AG08395 (cell line): ENCODE data around the gene KIAA1755.
"Not testable (repeated sequence)": the region's sequence is repeated elsewhere in the genome, so short reads cannot be mapped to it uniquely, and the experiment has no call there.

Source experiments
- DNase-seq: peaks from one replicate; pipeline ENCODE4 v3.0.0; 2012; ENCODE audit warnings: mixed read lengths, low spot score

Gene KIAA1755

GRCh38 chr20:38290829-38291814 lies 30.6 kb upstream of the KIAA1755 start:
- DNase-seq: peak; percentile 55

- no peak for DNase-seq
Observed at GRCh38 chr20:38286586-38287531, 26.3 kb upstream of the KIAA1755 start.

GRCh38 chr20:38284893-38285444 lies 24.4 kb upstream of the KIAA1755 start:
- no peak for DNase-seq

- not testable (repeated sequence) for DNase-seq
Observed at GRCh38 chr20:38284066-38284650, 23.6 kb upstream of the KIAA1755 start.

- no peak for DNase-seq
Observed at GRCh38 chr20:38283236-38283635, 22.7 kb upstream of the KIAA1755 start.

GRCh38 chr20:38281176-38281915 lies 20.8 kb upstream of the KIAA1755 start:
- DNase-seq: not testable (repeated sequence)

- no peak for DNase-seq
Observed at GRCh38 chr20:38278763-38279162, 18.2 kb upstream of the KIAA1755 start.

- DNase-seq: no peak
Observed at GRCh38 chr20:38278131-38278530, 17.6 kb upstream of the KIAA1755 start.

GRCh38 chr20:38277691-38278090 lies 17.2 kb upstream of the KIAA1755 start:
- no peak for DNase-seq

- DNase-seq: no peak
Observed at GRCh38 chr20:38277285-38277684, 16.8 kb upstream of the KIAA1755 start.

GRCh38 chr20:38275815-38276550 lies 15.4 kb upstream of the KIAA1755 start:
- no peak for DNase-seq

- DNase-seq: no peak
Observed at GRCh38 chr20:38272961-38273360, 12.4 kb upstream of the KIAA1755 start.

- DNase-seq: no peak
Observed at GRCh38 chr20:38272398-38272797, 11.9 kb upstream of the KIAA1755 start.

- no peak for DNase-seq
Observed at GRCh38 chr20:38271608-38272120, 11.1 kb upstream of the KIAA1755 start.

- DNase-seq: peak; percentile 93
Observed at GRCh38 chr20:38270869-38271605, 10.5 kb upstream of the KIAA1755 start.

- no peak for DNase-seq
Observed at GRCh38 chr20:38269715-38270114, 9.2 kb upstream of the KIAA1755 start.

GRCh38 chr20:38269040-38269439 lies 8.5 kb upstream of the KIAA1755 start:
- DNase-seq: no peak

GRCh38 chr20:38267901-38268514 lies 7.5 kb upstream of the KIAA1755 start:
- no peak for DNase-seq

GRCh38 chr20:38267296-38267695 lies 6.8 kb upstream of the KIAA1755 start:
- DNase-seq: no peak
